Liver (tissue), 9 donors: ENCODE results near the gene MED25. TPM values are rescaled to one million over a fixed set of nuclear protein-coding genes. Genes with fewer than 3 reads are reported as not detected.

Source experiments
- DNase-seq: peaks from one replicate; pipeline ENCODE4 v3.0.0-alpha.2; 2017; ENCODE audit warnings: low spot score
- H3K27ac ChIP-seq, 2 donors: one replicate each; pipeline ENCODE4 v1.7.0; 2013; ENCODE audit warnings: inconsistent platforms in 2 of 2, low read length in 2 of 2, control low read depth in 1 of 2, low read depth in 1 of 2, mild to moderate bottlenecking in 1 of 2
- H3K27me3 ChIP-seq, 4 donors: one replicate each; pipeline versions ENCODE4 v1.6.1 to v1.7.0; 2013; ENCODE audit warnings: low read length in 3 of 4, inconsistent platforms in 1 of 4, mild to moderate bottlenecking in 1 of 4, moderate library complexity in 1 of 4; ENCODE audit not compliant: control insufficient read depth in 4 of 4, insufficient read depth in 4 of 4
- H3K36me3 ChIP-seq, 4 donors: one replicate each; pipeline versions ENCODE4 v1.6.1 to v1.7.0; 2013; ENCODE audit warnings: low read length in 3 of 4, mild to moderate bottlenecking in 3 of 4, low read depth in 1 of 4, moderate library complexity in 1 of 4; ENCODE audit not compliant: control insufficient read depth in 4 of 4, insufficient read depth in 3 of 4
- H3K4me1 ChIP-seq, 4 donors: one replicate each; pipeline versions ENCODE4 v1.6.1 to v1.7.0; 2013; ENCODE audit warnings: low read length in 3 of 4, mild to moderate bottlenecking in 3 of 4, moderate library complexity in 1 of 4; ENCODE audit not compliant: control insufficient read depth in 4 of 4, insufficient read depth in 4 of 4
- H3K4me3 ChIP-seq, 3 donors: one replicate each; pipeline versions ENCODE4 v1.6.1 to v1.7.0; 2013; ENCODE audit warnings: low read length in 3 of 3, control low read depth in 1 of 3, low read depth in 1 of 3, mild to moderate bottlenecking in 1 of 3
- H3K9ac ChIP-seq, 2 donors: one replicate each; pipeline ENCODE4 v1.7.0; 2013; ENCODE audit warnings: low read length in 2 of 2, mild to moderate bottlenecking in 2 of 2, moderate library complexity in 2 of 2, control low read depth in 1 of 2, low read depth in 1 of 2
- H3K9me3 ChIP-seq, 4 donors: one replicate each; pipeline versions ENCODE4 v1.6.1 to v1.7.0; 2013; ENCODE audit warnings: low read length in 3 of 4; ENCODE audit not compliant: control insufficient read depth in 4 of 4
- ATF3 ChIP-seq: IDR thresholded peaks from 2 replicates; pipeline ENCODE4 v1.6.1; 2016; ENCODE audit warnings: antibody characterized with exemption
- EGR1 ChIP-seq, 2 donors: IDR thresholded peaks; 2 replicates each; pipeline ENCODE4 v1.6.1; 2016 to 2018; ENCODE audit warnings: antibody characterized with exemption in 2 of 2, low read depth in 2 of 2
- FOXA1 ChIP-seq: IDR thresholded peaks from 2 replicates; pipeline ENCODE4 v1.6.1; 2016; ENCODE audit warnings: antibody characterized with exemption
- FOXA2 ChIP-seq: IDR thresholded peaks from 2 replicates; pipeline ENCODE4 v1.6.1; 2016; ENCODE audit warnings: antibody characterized with exemption
- GABPA ChIP-seq, 2 donors: IDR thresholded peaks in 1 of 2; conservative IDR thresholded peaks in 1 of 2; 2 replicates each; pipeline ENCODE4 v1.6.1; 2016; ENCODE audit warnings: antibody characterized with exemption in 2 of 2, mild to moderate bottlenecking in 1 of 2, moderate library complexity in 1 of 2
- HNF4A ChIP-seq, 2 donors: conservative IDR thresholded peaks; 2 replicates each; pipeline ENCODE4 v1.6.1; 2016; ENCODE audit warnings: antibody characterized with exemption in 2 of 2, mild to moderate bottlenecking in 2 of 2
- HNF4G ChIP-seq: IDR thresholded peaks from 2 replicates; pipeline ENCODE4 v1.6.1; 2016; ENCODE audit warnings: antibody characterized with exemption
- JUND ChIP-seq, 2 donors: IDR thresholded peaks; 2 replicates each; pipeline ENCODE4 v1.6.1; 2016; ENCODE audit warnings: antibody characterized with exemption in 2 of 2
- NR2F2 ChIP-seq: IDR thresholded peaks from 2 replicates; pipeline ENCODE4 v1.6.1; 2016; ENCODE audit warnings: antibody characterized with exemption
- REST ChIP-seq: IDR thresholded peaks from 2 replicates; pipeline ENCODE4 v1.6.1; 2016; ENCODE audit warnings: antibody characterized with exemption, mild to moderate bottlenecking
- RXRA ChIP-seq, 2 donors: IDR thresholded peaks; 2 replicates each; pipeline ENCODE4 v1.6.1; 2017 to 2018; ENCODE audit warnings: antibody characterized with exemption in 2 of 2, mild to moderate bottlenecking in 1 of 2
- SP1 ChIP-seq: IDR thresholded peaks from 2 replicates; pipeline ENCODE4 v1.6.1; 2018; ENCODE audit warnings: antibody characterized with exemption, mild to moderate bottlenecking
- TAF1 ChIP-seq: conservative IDR thresholded peaks from 2 replicates; pipeline ENCODE4 v1.6.1; 2016; ENCODE audit warnings: antibody characterized with exemption, mild to moderate bottlenecking
- YY1 ChIP-seq: IDR thresholded peaks from 2 replicates; pipeline ENCODE4 v1.6.1; 2016; ENCODE audit warnings: antibody characterized with exemption, mild to moderate bottlenecking
- WGBS: extraction: QIAGEN DNeasy Blood & Tissue Kit; methylation state at CpG from one replicate; pipeline ENCODE4 v1.1.7; 2013; 5-methylcytosine and 5-hydroxymethylcytosine counted together
- polyA plus RNA-seq, 2 donors: library from polyadenylated mRNA; stranded (reverse) in 1 of 2; unstranded in 1 of 2; fragments of 200-250 nt in 1 of 2; fragments of >200 nt in 1 of 2; fragmentation: Nextera tagmentation in 1 of 2; extraction: Ambion mirVana in 1 of 2; gene quantifications; one replicate each; pipeline versions ENCODE4 v1.2.1 to v1.2.3, GENCODE V29; 2013 to 2015
- total RNA-seq, 2 donors: library from RNA; depleted of rRNA; stranded (reverse); fragments of >200 nt; gene quantifications; one replicate each; pipeline ENCODE4 v1.2.3, GENCODE V29; 2014
- TF ChIP-seq, protein P1 (sequence below): fragments of 150-350 bp; IDR thresholded peaks from 2 replicates; pipeline ENCODE4 v1.5.1; 2017; ENCODE audit warnings: improper control_type of control experiment, low read depth, low read length; ENCODE audit not compliant: missing input control
- TF ChIP-seq, protein P2 (sequence below): IDR thresholded peaks from 2 replicates; pipeline ENCODE4 v1.6.1; 2016; ENCODE audit warnings: antibody characterized with exemption
- TF ChIP-seq, protein P3 (sequence below): IDR thresholded peaks from 2 replicates; pipeline ENCODE4 v1.6.1; 2016; ENCODE audit warnings: antibody characterized with exemption
- donor health status: healthy.
- donor health status: healthy.
- donor health status: healthy.
- donor health status: healthy.
- donor health status: healthy.

Gene MED25
- total and polyA plus RNA-seq, 4 donors: 4.7 to 24.1 (median 9.6) TPM

DNA sequence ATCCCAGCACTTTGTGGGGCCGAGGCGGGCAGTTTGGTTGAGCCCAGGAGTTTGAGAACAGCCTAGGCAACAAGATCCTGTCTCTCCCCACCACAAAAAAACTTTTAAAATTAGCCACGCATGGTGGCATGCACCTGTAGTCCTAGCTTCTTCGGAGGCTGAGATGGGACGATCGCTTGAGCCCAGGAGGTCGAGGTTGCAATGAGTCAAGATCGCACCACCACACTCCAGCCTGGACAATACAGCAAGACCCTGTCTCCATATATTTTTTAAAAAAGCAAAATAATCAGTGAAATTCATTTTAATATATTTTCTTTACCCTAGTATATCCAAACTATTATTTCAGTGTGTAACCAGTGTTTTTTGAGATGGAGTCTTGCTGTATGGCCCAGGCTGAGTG lies 43.1 kb upstream of the MED25 start:
- DNase-seq: no peak
- Histone ChIP-seq H3K27me3 (no peaks in the 10 kb centered on the region), H3K36me3 (peaks cover 0 to 3% (median 0%) of the 10 kb centered on the region in 4 donors), H3K4me3 (no peak overlapping the region), H3K9me3 (no peaks in the 10 kb centered on the region), H3K27ac (no peak overlapping the region), H3K4me1 (peaks cover 0 to 6% (median 2%) of the 10 kb centered on the region in 4 donors), H3K9ac (no peak overlapping the region)
- WGBS: 96% methylated on average over 8 of the region's 8 CpGs
- no peak for TF ChIP-seq SP1
- no peak for TF ChIP-seq YY1
- no peak for TF ChIP-seq HNF4A (conservative IDR thresholded peaks at IDR 0.05)
- TF ChIP-seq ATF3: no peak
- TF ChIP-seq REST: no peak
- no peak for TF ChIP-seq HNF4G
- TF ChIP-seq, protein P1, sequence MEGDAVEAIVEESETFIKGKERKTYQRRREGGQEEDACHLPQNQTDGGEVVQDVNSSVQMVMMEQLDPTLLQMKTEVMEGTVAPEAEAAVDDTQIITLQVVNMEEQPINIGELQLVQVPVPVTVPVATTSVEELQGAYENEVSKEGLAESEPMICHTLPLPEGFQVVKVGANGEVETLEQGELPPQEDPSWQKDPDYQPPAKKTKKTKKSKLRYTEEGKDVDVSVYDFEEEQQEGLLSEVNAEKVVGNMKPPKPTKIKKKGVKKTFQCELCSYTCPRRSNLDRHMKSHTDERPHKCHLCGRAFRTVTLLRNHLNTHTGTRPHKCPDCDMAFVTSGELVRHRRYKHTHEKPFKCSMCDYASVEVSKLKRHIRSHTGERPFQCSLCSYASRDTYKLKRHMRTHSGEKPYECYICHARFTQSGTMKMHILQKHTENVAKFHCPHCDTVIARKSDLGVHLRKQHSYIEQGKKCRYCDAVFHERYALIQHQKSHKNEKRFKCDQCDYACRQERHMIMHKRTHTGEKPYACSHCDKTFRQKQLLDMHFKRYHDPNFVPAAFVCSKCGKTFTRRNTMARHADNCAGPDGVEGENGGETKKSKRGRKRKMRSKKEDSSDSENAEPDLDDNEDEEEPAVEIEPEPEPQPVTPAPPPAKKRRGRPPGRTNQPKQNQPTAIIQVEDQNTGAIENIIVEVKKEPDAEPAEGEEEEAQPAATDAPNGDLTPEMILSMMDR: no peak
- TF ChIP-seq, protein P2, sequence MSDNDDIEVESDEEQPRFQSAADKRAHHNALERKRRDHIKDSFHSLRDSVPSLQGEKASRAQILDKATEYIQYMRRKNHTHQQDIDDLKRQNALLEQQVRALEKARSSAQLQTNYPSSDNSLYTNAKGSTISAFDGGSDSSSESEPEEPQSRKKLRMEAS: no peak
- TF ChIP-seq FOXA2: no peak
- TF ChIP-seq, protein P3, sequence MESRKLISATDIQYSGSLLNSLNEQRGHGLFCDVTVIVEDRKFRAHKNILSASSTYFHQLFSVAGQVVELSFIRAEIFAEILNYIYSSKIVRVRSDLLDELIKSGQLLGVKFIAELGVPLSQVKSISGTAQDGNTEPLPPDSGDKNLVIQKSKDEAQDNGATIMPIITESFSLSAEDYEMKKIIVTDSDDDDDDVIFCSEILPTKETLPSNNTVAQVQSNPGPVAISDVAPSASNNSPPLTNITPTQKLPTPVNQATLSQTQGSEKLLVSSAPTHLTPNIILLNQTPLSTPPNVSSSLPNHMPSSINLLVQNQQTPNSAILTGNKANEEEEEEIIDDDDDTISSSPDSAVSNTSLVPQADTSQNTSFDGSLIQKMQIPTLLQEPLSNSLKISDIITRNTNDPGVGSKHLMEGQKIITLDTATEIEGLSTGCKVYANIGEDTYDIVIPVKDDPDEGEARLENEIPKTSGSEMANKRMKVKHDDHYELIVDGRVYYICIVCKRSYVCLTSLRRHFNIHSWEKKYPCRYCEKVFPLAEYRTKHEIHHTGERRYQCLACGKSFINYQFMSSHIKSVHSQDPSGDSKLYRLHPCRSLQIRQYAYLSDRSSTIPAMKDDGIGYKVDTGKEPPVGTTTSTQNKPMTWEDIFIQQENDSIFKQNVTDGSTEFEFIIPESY: no peak
- no peak for TF ChIP-seq EGR1 (IDR thresholded peaks at IDR 0.05; ENCODE audit: low read depth in 2 of 2)
- TF ChIP-seq GABPA (IDR thresholded peaks at IDR 0.05 in 1 of 2, conservative IDR thresholded peaks at IDR 0.05 in 1 of 2): no peak
- no peak for TF ChIP-seq TAF1
- no peak for TF ChIP-seq RXRA (IDR thresholded peaks at IDR 0.05)
- TF ChIP-seq JUND (IDR thresholded peaks at IDR 0.05): no peak
- no peak for TF ChIP-seq NR2F2
- no peak for TF ChIP-seq FOXA1
